SKM-1 treated with dmso at 0.1 percent for 144 hours (cell line): Measurements from ENCODE around the gene HEPACAM.

Source experiments
- DNase-seq: peaks from one replicate; lab custom pipeline; 2025; ENCODE audit not compliant: unreplicated experiment; lab: John Stamatoyannopoulos, UW

Gene HEPACAM

GRCh38 chr11:124870430-124870829 lies 65.4 kb downstream of the HEPACAM start:
- DNase-seq: no peak

DNA sequence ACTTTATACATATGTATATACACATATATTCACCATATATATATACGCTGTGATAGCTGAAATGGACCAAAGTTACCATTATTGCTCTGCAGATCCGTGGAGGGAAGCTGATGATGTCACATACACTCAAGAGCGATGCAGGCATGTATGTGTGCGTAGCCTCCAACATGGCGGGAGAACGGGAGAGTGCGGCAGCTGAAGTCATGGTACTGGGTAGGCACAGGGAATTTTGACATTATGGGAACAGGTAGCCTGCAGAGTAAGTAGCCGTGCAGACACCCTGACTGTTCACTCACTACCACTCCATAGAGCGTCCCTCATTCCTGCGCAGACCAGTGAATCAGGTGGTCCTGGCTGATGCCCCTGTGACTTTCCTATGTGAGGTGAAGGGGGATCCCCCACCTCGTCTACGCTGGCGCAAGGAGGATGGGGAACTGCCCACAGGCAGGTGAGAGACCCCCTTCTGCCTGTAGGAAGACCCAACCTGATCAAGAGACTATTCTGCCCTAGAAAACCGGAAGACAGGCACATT lies 65.9 kb downstream of the HEPACAM start:
- no peak for DNase-seq

DNA sequence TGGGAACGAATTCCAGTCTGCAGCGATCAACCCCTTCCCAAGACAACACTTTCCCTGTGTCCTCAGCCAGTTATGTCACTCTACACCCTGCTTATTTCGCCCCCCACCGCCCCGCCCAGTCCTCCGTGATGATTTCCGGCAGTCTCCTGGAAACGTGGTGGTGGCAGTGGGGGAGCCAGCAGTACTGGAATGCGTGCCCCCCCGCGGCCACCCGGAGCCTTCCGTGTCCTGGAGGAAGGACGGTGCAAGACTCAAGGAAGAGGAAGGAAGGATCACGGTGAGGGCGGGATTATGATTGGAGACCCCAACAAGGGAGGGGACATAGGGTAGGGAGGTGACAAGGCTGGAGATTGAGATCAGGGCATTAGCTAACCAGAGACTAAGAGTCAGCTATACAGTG lies 66.5 kb downstream of the HEPACAM start:
- DNase-seq: no peak
